CD4-positive, CD25-positive, alpha-beta regulatory T cell (primary cell): ENCODE results near the gene SLC1A2. TPM values are rescaled to one million over a fixed set of nuclear protein-coding genes. Genes with fewer than 3 reads are reported as not detected.

Experiments
- ATAC-seq, 2 donors: fragments of 150-1000 bp; cut with Tn5 transposase; one replicate each; pipeline ENCODE4 v1.10.0; 2021; ENCODE audit warnings: low read depth in 2 of 2, moderate number of reproducible peaks in 2 of 2, moderate library complexity in 1 of 2
- DNase-seq, 3 donors: peaks; one replicate each; pipeline versions ENCODE4 v3.0.0 to v3.0.0-alpha.2; 2012 to 2022; ENCODE audit warnings: mixed read lengths in 1 of 3
- H3K27ac ChIP-seq: one replicate; pipeline ENCODE4 v1.7.0; 2013; ENCODE audit warnings: mild to moderate bottlenecking, low read length; ENCODE audit not compliant: insufficient read depth, poor library complexity, severe bottlenecking
- H3K27me3 ChIP-seq: one replicate; pipeline ENCODE4 v1.7.0; 2013; ENCODE audit warnings: low read length; ENCODE audit not compliant: control insufficient read depth, insufficient read depth
- H3K36me3 ChIP-seq: one replicate; pipeline ENCODE4 v1.7.0; 2013; ENCODE audit warnings: mild to moderate bottlenecking, low read length, moderate library complexity; ENCODE audit not compliant: control insufficient read depth, insufficient read depth
- H3K4me1 ChIP-seq: 2 replicates; pipeline ENCODE4 v1.7.0; 2013; ENCODE audit warnings: mild to moderate bottlenecking, low read length; ENCODE audit not compliant: insufficient read depth, control insufficient read depth, poor library complexity, severe bottlenecking
- H3K4me3 ChIP-seq: one replicate; pipeline ENCODE4 v1.7.0; 2013; ENCODE audit warnings: low read depth, mild to moderate bottlenecking, low read length, moderate library complexity
- H3K9me3 ChIP-seq, 2 experiments: 1 replicate in 1 of 2; 2 replicates in 1 of 2; pipeline ENCODE4 v1.7.0; 2013; ENCODE audit warnings: low read length in 2 of 2, mild to moderate bottlenecking in 1 of 2, moderate library complexity in 1 of 2; ENCODE audit not compliant: control insufficient read depth in 2 of 2
- H3K27ac Mint-ChIP-seq, 3 donors: one replicate each; pipeline ENCODE4 v1.8.0; 2020 to 2022; ENCODE audit warnings: mild to moderate bottlenecking in 3 of 3, mixed read lengths in 3 of 3, moderate library complexity in 2 of 3
- H3K27me3 Mint-ChIP-seq: one replicate; pipeline ENCODE4 v1.8.0; 2022; ENCODE audit warnings: mild to moderate bottlenecking, mixed read lengths
- H3K36me3 Mint-ChIP-seq: one replicate; pipeline ENCODE4 v1.8.0; 2020; ENCODE audit warnings: mixed read lengths
- H3K4me1 Mint-ChIP-seq, 4 donors: one replicate each; pipeline ENCODE4 v1.8.0; 2020 to 2022; ENCODE audit warnings: mixed read lengths in 4 of 4, mild to moderate bottlenecking in 1 of 4
- H3K4me3 Mint-ChIP-seq, 4 donors: one replicate each; pipeline ENCODE4 v1.8.0; 2020 to 2022; ENCODE audit warnings: mild to moderate bottlenecking in 4 of 4, mixed read lengths in 4 of 4, moderate library complexity in 3 of 4
- H3K9me3 Mint-ChIP-seq, 7 donors: one replicate each; pipeline ENCODE4 v1.8.0; 2020 to 2022; ENCODE audit warnings: mixed read lengths in 7 of 7, mild to moderate bottlenecking in 3 of 7, moderate library complexity in 2 of 7
- polyA plus RNA-seq, 4 donors: library from polyadenylated mRNA; unstranded; fragments of 300-500 nt; fragmentation: Illumina TruSeq; gene quantifications; one replicate each; pipeline ENCODE4 v1.2.3, GENCODE V29; 2021
- total RNA-seq: library from RNA; stranded (reverse); gene quantifications from one replicate; pipeline ENCODE4 v1.2.3, GENCODE V29; 2022

The SLC1A2 gene
- total and polyA plus RNA-seq, 5 donors from 2014 or later = 0.08 to 0.23 TPM; not detected in 3

DNA sequence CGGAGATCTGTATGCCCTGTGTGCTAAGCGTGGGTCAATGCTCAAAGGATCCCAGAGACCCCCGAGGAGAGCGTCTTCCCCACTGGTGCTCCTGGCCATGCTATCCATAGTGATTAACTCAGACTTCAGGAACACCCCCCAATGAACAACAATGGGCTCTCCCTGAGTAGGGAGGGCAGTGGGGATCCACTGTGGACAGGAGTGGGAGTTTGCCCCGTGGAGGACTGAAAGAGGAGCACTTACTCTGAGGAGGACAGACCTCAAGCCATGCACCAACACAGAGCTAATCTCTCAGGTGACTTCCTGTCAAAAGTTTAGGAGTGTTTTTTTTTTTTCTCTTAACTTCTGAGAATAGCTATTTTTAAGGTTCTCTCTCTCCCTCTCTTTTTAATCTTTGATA is 24.4 kb downstream of the SLC1A2 start:
- H3K27ac Mint-ChIP-seq = peak overlapping the region in 1 of 3 donors; percentile 31
- no peak for ATAC-seq
- Histone ChIP-seq H3K9me3 (no peaks in the 10 kb centered on the region), H3K27ac (no peak overlapping the region), H3K27me3 (peaks cover 15% of the 10 kb centered on the region), H3K4me1 (peaks cover 14% of the 10 kb centered on the region), H3K4me3 (no peak overlapping the region), H3K36me3 (no peaks in the 10 kb centered on the region)
- peaks cover 0 to 2% (median 0%) of the 10 kb centered on the region in 7 donors for H3K9me3 Mint-ChIP-seq
- H3K36me3 Mint-ChIP-seq = no peaks in the 10 kb centered on the region
- H3K4me3 Mint-ChIP-seq = no peak overlapping the region
- DNase-seq = no peak
- peaks cover 13 to 28% (median 19%) of the 10 kb centered on the region in 4 donors for H3K4me1 Mint-ChIP-seq
- peaks cover 13% of the 10 kb centered on the region for H3K27me3 Mint-ChIP-seq

DNA sequence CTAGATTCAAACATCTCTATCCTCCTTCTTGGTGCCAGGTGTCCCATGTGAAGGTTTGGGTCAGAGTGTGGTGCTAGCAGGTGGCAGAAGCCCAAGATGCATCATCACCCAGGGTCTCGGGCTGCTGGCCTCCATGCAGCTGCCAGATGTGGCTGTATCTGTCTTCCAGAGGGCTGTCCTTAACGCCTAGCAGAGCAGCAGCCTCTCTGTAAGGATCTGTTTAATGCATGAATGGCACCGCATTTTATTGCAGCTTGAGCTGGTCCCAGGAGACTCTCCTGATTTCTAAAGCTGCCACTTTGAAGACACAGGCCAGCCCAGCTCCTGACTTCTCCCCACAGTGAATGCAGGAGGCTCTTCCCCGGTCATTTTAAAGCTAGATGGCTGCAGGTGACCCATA is 26.3 kb downstream of the SLC1A2 start:
- Mint-ChIP-seq H3K27me3 (peaks cover 10% of the 10 kb centered on the region), H3K27ac (no peak overlapping the region), H3K9me3 (peaks cover 0 to 2% (median 0%) of the 10 kb centered on the region in 7 donors), H3K4me1 (peaks cover 16 to 29% (median 20%) of the 10 kb centered on the region in 4 donors), H3K4me3 (no peak overlapping the region), H3K36me3 (no peaks in the 10 kb centered on the region)
- H3K9me3 ChIP-seq = no peaks in the 10 kb centered on the region
- H3K36me3 ChIP-seq = no peaks in the 10 kb centered on the region
- no peak overlapping the region for H3K27ac ChIP-seq
- peaks cover 5% of the 10 kb centered on the region for H3K27me3 ChIP-seq
- H3K4me1 ChIP-seq = peaks cover 14% of the 10 kb centered on the region
- no peak overlapping the region for H3K4me3 ChIP-seq
- no peak for DNase-seq
- ATAC-seq = no peak

GRCh38 chr11:35391922-35392688 is 27.3 kb downstream of the SLC1A2 start:
- H3K4me3 ChIP-seq = peak overlapping the region; percentile 62
- peaks cover 0 to 2% (median 0%) of the 10 kb centered on the region in 7 donors for H3K9me3 Mint-ChIP-seq
- H3K27ac ChIP-seq = no peak overlapping the region
- peaks cover 4% of the 10 kb centered on the region for H3K27me3 Mint-ChIP-seq
- H3K9me3 ChIP-seq = no peaks in the 10 kb centered on the region
- H3K4me1 ChIP-seq = peaks cover 14% of the 10 kb centered on the region
- ATAC-seq = peak; percentile 66 to 76
- no peaks in the 10 kb centered on the region for H3K36me3 Mint-ChIP-seq
- H3K27me3 ChIP-seq = no peaks in the 10 kb centered on the region
- peak overlapping the region in 1 of 3 donors; percentile 38 for H3K27ac Mint-ChIP-seq
- DNase-seq = peak; percentile 70 to 80 (median 75)
- no peaks in the 10 kb centered on the region for H3K36me3 ChIP-seq
- peak overlapping the region in 2 of 4 donors; percentile 39 to 65 for H3K4me3 Mint-ChIP-seq
- H3K4me1 Mint-ChIP-seq = peaks cover 18 to 29% (median 23%) of the 10 kb centered on the region in 4 donors

GRCh38 chr11:35390737-35391682 is 28.3 kb downstream of the SLC1A2 start:
- Mint-ChIP-seq H3K4me3 (peak overlapping the region in 2 of 4 donors; percentile 36 to 54), H3K9me3 (no peaks in the 10 kb centered on the region)
- no peaks in the 10 kb centered on the region for H3K9me3 ChIP-seq

GRCh38 chr11:35389897-35390465 is 29.4 kb downstream of the SLC1A2 start:
- Mint-ChIP-seq H3K4me3 (peak overlapping the region in 1 of 4 donors; percentile 26), H3K9me3 (no peaks in the 10 kb centered on the region), H3K27ac (peak overlapping the region in 2 of 3 donors; percentile 56 to 82), H3K4me1 (peaks cover 14 to 28% (median 23%) of the 10 kb centered on the region in 4 donors), H3K27me3 (peaks cover 4% of the 10 kb centered on the region), H3K36me3 (no peaks in the 10 kb centered on the region)
- Histone ChIP-seq H3K4me1 (peaks cover 14% of the 10 kb centered on the region), H3K27ac (no peak overlapping the region), H3K9me3 (no peaks in the 10 kb centered on the region), H3K4me3 (no peak overlapping the region), H3K27me3 (no peaks in the 10 kb centered on the region), H3K36me3 (no peaks in the 10 kb centered on the region)
- peak in 1 of 3 donors; percentile 28 for DNase-seq
- no peak for ATAC-seq

More at GRCh38 chr11:35390737-35391682, 28.3 kb downstream of the SLC1A2 start:
- Histone ChIP-seq H3K4me3 (no peak overlapping the region), H3K27ac (no peak overlapping the region), H3K36me3 (no peaks in the 10 kb centered on the region), H3K27me3 (no peaks in the 10 kb centered on the region), H3K4me1 (peaks cover 14% of the 10 kb centered on the region)
- DNase-seq = peak in 1 of 3 donors; percentile 58
- no peaks in the 10 kb centered on the region for H3K36me3 Mint-ChIP-seq
- H3K4me1 Mint-ChIP-seq = peaks cover 18 to 32% (median 23%) of the 10 kb centered on the region in 4 donors
- H3K27ac Mint-ChIP-seq = peak overlapping the region; percentile 36 to 82 (median 63)
- peaks cover 4% of the 10 kb centered on the region for H3K27me3 Mint-ChIP-seq
- ATAC-seq = peak; percentile 52 to 58

- Histone ChIP-seq H3K4me1 (peaks cover 14% of the 10 kb centered on the region), H3K4me3 (no peak overlapping the region), H3K27me3 (no peaks in the 10 kb centered on the region), H3K36me3 (no peaks in the 10 kb centered on the region), H3K9me3 (no peaks in the 10 kb centered on the region), H3K27ac (no peak overlapping the region)
- no peak overlapping the region for H3K4me3 Mint-ChIP-seq
- H3K27ac Mint-ChIP-seq = peak overlapping the region in 2 of 3 donors; percentile 23 to 82
- H3K4me1 Mint-ChIP-seq = peaks cover 14 to 25% (median 23%) of the 10 kb centered on the region in 4 donors
- H3K36me3 Mint-ChIP-seq = no peaks in the 10 kb centered on the region
- no peaks in the 10 kb centered on the region for H3K9me3 Mint-ChIP-seq
- DNase-seq = no peak
- no peaks in the 10 kb centered on the region for H3K27me3 Mint-ChIP-seq
- ATAC-seq = no peak
Measured at GRCh38 chr11:35389112-35389511, 30.2 kb downstream of the SLC1A2 start.

GRCh38 chr11:35388061-35388460 is 31.3 kb downstream of the SLC1A2 start:
- Histone ChIP-seq H3K4me3 (no peak overlapping the region), H3K9me3 (no peaks in the 10 kb centered on the region), H3K27me3 (no peaks in the 10 kb centered on the region), H3K4me1 (peaks cover 14% of the 10 kb centered on the region), H3K36me3 (no peaks in the 10 kb centered on the region), H3K27ac (no peak overlapping the region)
- no peaks in the 10 kb centered on the region for H3K27me3 Mint-ChIP-seq
- H3K4me3 Mint-ChIP-seq = no peak overlapping the region
- H3K27ac Mint-ChIP-seq = peak overlapping the region in 1 of 3 donors; percentile 12
- no peak for ATAC-seq
- no peaks in the 10 kb centered on the region for H3K36me3 Mint-ChIP-seq
- no peak for DNase-seq
- peaks cover 14 to 25% (median 23%) of the 10 kb centered on the region in 4 donors for H3K4me1 Mint-ChIP-seq
- H3K9me3 Mint-ChIP-seq = no peaks in the 10 kb centered on the region
